Parathyroid adenoma (tissue), 2 donors: ENCODE measurements around the gene MGST2.
A peak's percentile ranks its signal among the peaks of the same experiment; 100 is the strongest.

Source experiments
- H2AFZ ChIP-seq: fragments of 300-600 bp; sonication (generic); one replicate; pipeline ENCODE4 v1.7.0; 2017; ENCODE audit warnings: antibody characterized with exemption, mild to moderate bottlenecking
- H3K27ac ChIP-seq: fragments of 300-600 bp; sonication (generic); one replicate; pipeline ENCODE4 v1.7.0; 2017
- H3K27me3 ChIP-seq: fragments of 300-600 bp; sonication (generic); one replicate; pipeline ENCODE4 v1.7.0; 2017; ENCODE audit warnings: low read length; ENCODE audit not compliant: control insufficient read depth, insufficient read depth
- H3K36me3 ChIP-seq: fragments of 300-600 bp; sonication (generic); one replicate; pipeline ENCODE4 v1.7.0; 2017; ENCODE audit warnings: low read length; ENCODE audit not compliant: control insufficient read depth, insufficient read depth
- H3K4me1 ChIP-seq: fragments of 300-600 bp; sonication (generic); one replicate; pipeline ENCODE4 v1.7.0; 2017; ENCODE audit warnings: control low read depth
- H3K4me2 ChIP-seq: fragments of 300-600 bp; sonication (generic); one replicate; pipeline ENCODE4 v1.7.0; 2017; ENCODE audit warnings: low read length
- H3K4me3 ChIP-seq: fragments of 300-600 bp; sonication (generic); one replicate; pipeline ENCODE4 v1.7.0; 2017; ENCODE audit warnings: low read depth, low read length
- H3K79me2 ChIP-seq: fragments of 300-600 bp; sonication (generic); one replicate; pipeline ENCODE4 v1.7.0; 2017; ENCODE audit warnings: control low read depth
- H3K9ac ChIP-seq: fragments of 300-600 bp; sonication (generic); one replicate; pipeline ENCODE4 v1.7.0; 2017; ENCODE audit warnings: mild to moderate bottlenecking
- H3K9me3 ChIP-seq: fragments of 300-600 bp; sonication (generic); one replicate; pipeline ENCODE4 v1.7.0; 2017; ENCODE audit warnings: low read length; ENCODE audit not compliant: control insufficient read depth
- CTCF ChIP-seq: fragments of 300-600 bp; sonication (generic); IDR thresholded peaks from one replicate; pipeline ENCODE4 v1.7.0; 2017; ENCODE audit warnings: antibody characterized with exemption, mild to moderate bottlenecking
- donor health status: primary hyperparathyroidism.

The MGST2 gene

GRCh38 chr4:139656614-139657486 is 8.8 kb upstream of the MGST2 start:
- H3K4me2 ChIP-seq = no peak overlapping the region
- H3K36me3 ChIP-seq = no peaks in the 10 kb centered on the region
- H3K27ac ChIP-seq = no peak overlapping the region
- H2AFZ ChIP-seq = no peak overlapping the region
- no peaks in the 10 kb centered on the region for H3K9me3 ChIP-seq
- peak; percentile 64 for TF ChIP-seq CTCF
- no peak overlapping the region for H3K4me3 ChIP-seq
- no peaks in the 10 kb centered on the region for H3K4me1 ChIP-seq
- H3K27me3 ChIP-seq = no peaks in the 10 kb centered on the region
- H3K79me2 ChIP-seq = no peaks in the 10 kb centered on the region
- no peak overlapping the region for H3K9ac ChIP-seq

- TF ChIP-seq CTCF = no peak
- H3K9ac ChIP-seq = no peak overlapping the region
- H3K27me3 ChIP-seq = no peaks in the 10 kb centered on the region
- H3K36me3 ChIP-seq = no peaks in the 10 kb centered on the region
- no peaks in the 10 kb centered on the region for H3K79me2 ChIP-seq
- no peak overlapping the region for H3K4me2 ChIP-seq
- H3K4me3 ChIP-seq = no peak overlapping the region
- no peak overlapping the region for H2AFZ ChIP-seq
- H3K9me3 ChIP-seq = no peaks in the 10 kb centered on the region
- H3K4me1 ChIP-seq = no peaks in the 10 kb centered on the region
- H3K27ac ChIP-seq = no peak overlapping the region
Observed at GRCh38 chr4:139658185-139658584, 7.4 kb upstream of the MGST2 start.

- Histone ChIP-seq H3K4me1 (no peaks in the 10 kb centered on the region), H2AFZ (no peak overlapping the region), H3K79me2 (no peaks in the 10 kb centered on the region), H3K27ac (no peak overlapping the region), H3K4me3 (no peak overlapping the region), H3K4me2 (no peak overlapping the region), H3K9me3 (no peaks in the 10 kb centered on the region), H3K27me3 (no peaks in the 10 kb centered on the region), H3K9ac (no peak overlapping the region), H3K36me3 (no peaks in the 10 kb centered on the region)
- no peak for TF ChIP-seq CTCF
Observed at GRCh38 chr4:139658586-139659382, 6.8 kb upstream of the MGST2 start.

- H3K27ac ChIP-seq = no peak overlapping the region
- no peak overlapping the region for H3K4me2 ChIP-seq
- H3K4me1 ChIP-seq = no peaks in the 10 kb centered on the region
- no peak overlapping the region for H3K9ac ChIP-seq
- no peak overlapping the region for H2AFZ ChIP-seq
- H3K9me3 ChIP-seq = no peaks in the 10 kb centered on the region
- no peaks in the 10 kb centered on the region for H3K36me3 ChIP-seq
- no peak for TF ChIP-seq CTCF
- H3K4me3 ChIP-seq = no peak overlapping the region
- H3K27me3 ChIP-seq = no peaks in the 10 kb centered on the region
- no peaks in the 10 kb centered on the region for H3K79me2 ChIP-seq
Observed at GRCh38 chr4:139659735-139660424, 5.7 kb upstream of the MGST2 start.
